Measurements from ENCODE around the gene FAXC.
A peak's percentile ranks its signal among the peaks of the same experiment; 100 is the strongest.
"Not testable (repeated sequence)": the region's sequence is repeated elsewhere in the genome, so short reads cannot be mapped to it uniquely, and the experiment has no call there.

The FAXC gene

GRCh38 chr6:99338188-99338587 lies 11.3 kb downstream of the FAXC start:
- no peak for DNase-seq

GRCh38 chr6:99335298-99335697 lies 14.2 kb downstream of the FAXC start:
- not testable (repeated sequence) for DNase-seq

GRCh38 chr6:99334526-99335127 lies 14.8 kb downstream of the FAXC start:
- DNase-seq, result no peak

- no peak for DNase-seq
These were observed 16.4 kb downstream of the FAXC start for GRCh38 chr6:99333068-99333467.

GRCh38 chr6:99331531-99331930 lies 17.9 kb downstream of the FAXC start:
- DNase-seq, result no peak

GRCh38 chr6:99330159-99330558 lies 19.3 kb downstream of the FAXC start:
- DNase-seq, result peak; percentile 14

GRCh38 chr6:99324996-99325395 lies 24.5 kb downstream of the FAXC start:
- DNase-seq, result no peak

- no peak for DNase-seq
These were observed 30.9 kb downstream of the FAXC start for GRCh38 chr6:99318566-99318965.

- DNase-seq, result no peak
These were observed 37.1 kb downstream of the FAXC start for GRCh38 chr6:99312354-99312753.

- DNase-seq, result no peak
These were observed 38.9 kb downstream of the FAXC start for GRCh38 chr6:99310553-99310952.

- no peak for DNase-seq
These were observed 39.9 kb downstream of the FAXC start for GRCh38 chr6:99309557-99309956.

- DNase-seq, result no peak
These were observed 40.7 kb downstream of the FAXC start for GRCh38 chr6:99308788-99309187.

GRCh38 chr6:99307295-99307907 lies 42.1 kb downstream of the FAXC start:
- DNase-seq, result no peak

- DNase-seq, result no peak
These were observed 43.1 kb downstream of the FAXC start for GRCh38 chr6:99306341-99306740.

GRCh38 chr6:99305021-99305554 lies 44.4 kb downstream of the FAXC start:
- no peak for DNase-seq

- no peak for DNase-seq
These were observed 52.1 kb downstream of the FAXC start for GRCh38 chr6:99297415-99297814.

GRCh38 chr6:99297006-99297405 lies 52.5 kb downstream of the FAXC start:
- DNase-seq, result no peak

- no peak for DNase-seq
These were observed 53.2 kb downstream of the FAXC start for GRCh38 chr6:99296261-99296660.

- DNase-seq, result no peak
These were observed 54.2 kb downstream of the FAXC start for GRCh38 chr6:99295276-99295675.

GRCh38 chr6:99294786-99295185 lies 54.7 kb downstream of the FAXC start:
- no peak for DNase-seq

- DNase-seq, result no peak
These were observed 59.8 kb downstream of the FAXC start for GRCh38 chr6:99289701-99290100.

- no peak for DNase-seq
These were observed 60.8 kb downstream of the FAXC start for GRCh38 chr6:99288668-99289067.

- no peak for DNase-seq
These were observed 62.0 kb downstream of the FAXC start for GRCh38 chr6:99287523-99287922.

- no peak for DNase-seq
These were observed 63.6 kb downstream of the FAXC start for GRCh38 chr6:99285881-99286280.
